K562 (cell line): ENCODE results near the gene TUBB4B. TPM values are rescaled to one million over a fixed set of nuclear protein-coding genes. Genes with fewer than 3 reads are reported as not detected.

Experiments used
- ATAC-seq: fragments of 200-7000 bp; cut with Tn5 transposase; 3 replicates; pipeline ENCODE4 v1.9.1; 2020; ENCODE audit warnings: moderate library complexity
- BruUV-seq: library from RNA; stranded (reverse); fragments of 400-500 nt; replicated peaks from 2 replicates; lab custom pipeline; 2021; lab: Mats Ljungman, UMichigan
- CTCF ChIA-PET: fragments of 300-600 bp; formaldehyde crosslinking; extraction: SDS; loops from one replicate; lab custom pipeline; 2021; ENCODE audit warnings: low intra/inter-chr PET ratio; lab: Yijun Ruan, JAX
- POLR2A ChIA-PET: fragments of 300-600, 350-650 bp; sonication (Branson Sonifier 250); formaldehyde crosslinking; extraction: SDS; loops from one replicate; lab custom pipeline; 2021; ENCODE audit warnings: antibody characterized with exemption, inconsistent platforms; lab: Yijun Ruan, JAX
- DNase-seq, 4 experiments: peaks; one replicate each; pipeline versions ENCODE4 v3.0.0 to v3.0.0-alpha.2; 2011 to 2018; ENCODE audit warnings: low spot score in 3 of 4, mixed read lengths in 3 of 4; ENCODE audit errors: extremely low read depth in 1 of 4
- FAIRE-seq: peaks from 2 replicates; lab custom pipeline; 2011; peaks lifted over from hg19 to GRCh38; lab: Jason Lieb, UNC
- H2AFZ ChIP-seq: 2 replicates; pipeline ENCODE4 v1.6.0; 2011; ENCODE audit warnings: low read depth, low read length, control low read depth, inconsistent platforms
- H3K27ac ChIP-seq: fragments of 200-600 bp; 3 replicates; pipeline ENCODE4 v1.8.0; 2011; ENCODE audit warnings: low read depth, mild to moderate bottlenecking, control low read depth, inconsistent platforms, low read length, moderate library complexity, mixed read lengths; ENCODE audit errors: extremely low read depth
- H3K27me3 ChIP-seq, 2 experiments: fragments of 300-600 bp in 1 of 2; 2 replicates in 1 of 2; 3 replicates in 1 of 2; pipeline versions ENCODE4 v1.6.0 to v1.8.0; 2011; ENCODE audit warnings: inconsistent platforms in 2 of 2, low read length in 2 of 2, mild to moderate bottlenecking in 1 of 2, mixed read lengths in 1 of 2, moderate library complexity in 1 of 2; ENCODE audit not compliant: control insufficient read depth in 2 of 2, insufficient read depth in 2 of 2
- H3K36me3 ChIP-seq: fragments of 300-600 bp; 3 replicates; pipeline ENCODE4 v1.8.0; 2011; ENCODE audit warnings: mild to moderate bottlenecking, low read length, inconsistent platforms; ENCODE audit not compliant: control insufficient read depth, insufficient read depth
- H3K4me1 ChIP-seq, 2 experiments: fragments of 200-600 bp in 1 of 2; replicated peaks in 1 of 2; 2 replicates in 1 of 2; 3 replicates in 1 of 2; pipeline versions ENCODE4 v1.5.1 to v1.8.0; 2011; ENCODE audit warnings: inconsistent platforms in 2 of 2, low read length in 2 of 2, mild to moderate bottlenecking in 1 of 2, mixed read lengths in 1 of 2, moderate library complexity in 1 of 2; ENCODE audit not compliant: control insufficient read depth in 2 of 2, insufficient read depth in 2 of 2
- H3K4me2 ChIP-seq: 2 replicates; pipeline ENCODE4 v1.6.1; 2011; ENCODE audit warnings: low read length, control low read depth, inconsistent platforms, mixed read lengths; ENCODE audit not compliant: insufficient read depth
- H3K4me3 ChIP-seq: fragments of 200-600 bp; sonication (generic), shearing (Covaris generic); 2 replicates; pipeline ENCODE4 v1.5.1; 2016; ENCODE audit warnings: control low read depth, inconsistent platforms
- H3K79me2 ChIP-seq: fragments of 200-600 bp; 3 replicates; pipeline ENCODE4 v1.8.0; 2011; ENCODE audit warnings: low read length, inconsistent platforms; ENCODE audit not compliant: control insufficient read depth, insufficient read depth
- H3K9ac ChIP-seq, 2 experiments: 2 replicates each; pipeline versions ENCODE4 v1.6.0 to v1.6.1; 2011; ENCODE audit warnings: low read depth in 2 of 2, low read length in 2 of 2, control low read depth in 1 of 2, inconsistent platforms in 1 of 2, mild to moderate bottlenecking in 1 of 2, mixed read lengths in 1 of 2; ENCODE audit not compliant: insufficient read depth in 1 of 2
- H3K9me1 ChIP-seq: one replicate; pipeline ENCODE4 v1.6.0; 2011; ENCODE audit warnings: inconsistent platforms, mild to moderate bottlenecking, low read length, moderate library complexity; ENCODE audit not compliant: control insufficient read depth, insufficient read depth
- H3K9me3 ChIP-seq: replicated peaks from 2 replicates; pipeline ENCODE4 v1.5.1; 2011; ENCODE audit warnings: low read depth, low read length, inconsistent platforms; ENCODE audit not compliant: control insufficient read depth, insufficient read depth
- H4K20me1 ChIP-seq: replicated peaks from 2 replicates; pipeline ENCODE4 v1.6.1; 2011; ENCODE audit warnings: low read length, inconsistent platforms, mixed read lengths; ENCODE audit not compliant: control insufficient read depth, insufficient read depth
- AFF4 ChIP-seq: sonication (generic); formaldehyde crosslinking; IDR thresholded peaks from 2 replicates; pipeline ENCODE4 v1.8.0; 2023; ENCODE audit warnings: mild to moderate bottlenecking, missing genetic modification reagents
- KAT7 ChIP-seq: sonication (generic); formaldehyde crosslinking; IDR thresholded peaks from 2 replicates; pipeline ENCODE4 v1.8.0; 2022; ENCODE audit warnings: missing genetic modification reagents, mild to moderate bottlenecking, borderline replicate concordance
- RB1 ChIP-seq: fragments of 450-650 bp; IDR thresholded peaks from 2 replicates; pipeline ENCODE4 v1.6.1; 2017; ENCODE audit warnings: low read depth, mild to moderate bottlenecking
- SIN3A ChIP-seq, 2 experiments: fragments of 150-350 bp in 1 of 2; IDR thresholded peaks; 2 replicates each; pipeline ENCODE4 v1.6.1; 2011 to 2016; ENCODE audit warnings: borderline replicate concordance in 2 of 2, low read depth in 2 of 2, low read length in 2 of 2, mild to moderate bottlenecking in 2 of 2, moderate library complexity in 2 of 2; ENCODE audit not compliant: control insufficient read depth in 1 of 2
- SUPT5H ChIP-seq: fragments of 450-650 bp; IDR thresholded peaks from 2 replicates; pipeline ENCODE4 v1.6.1; 2016
- ZBTB7A ChIP-seq: IDR thresholded peaks from 2 replicates; pipeline ENCODE4 v1.6.1; 2011; ENCODE audit warnings: low read depth, mild to moderate bottlenecking, low read length, moderate library complexity, borderline replicate concordance; ENCODE audit not compliant: control insufficient read depth
- ZFP36 ChIP-seq: fragments of 150-350 bp; IDR thresholded peaks from 2 replicates; pipeline ENCODE4 v1.6.1; 2018; ENCODE audit warnings: low read length, low read depth; ENCODE audit not compliant: partially characterized antibody
- WGBS: fragments of 100-300 bp; shearing (Covaris generic); methylation state at CpG from one replicate; pipeline ENCODE4 v1.1.6; 2016; ENCODE audit warnings: low coverage, mixed read lengths; ENCODE audit not compliant: insufficient coverage; ENCODE audit errors: missing lambda C conversion rate; 5-methylcytosine and 5-hydroxymethylcytosine counted together
- in situ Hi-C: fragments of 300-500 bp; cut with MboI; formaldehyde crosslinking; loops from 4 replicates; pipeline ENCODE4 v1.15.0; 2018; ENCODE audit warnings: inconsistent platforms, mixed read lengths
- intact Hi-C: fragments of 100-400 bp; cut with micrococcal nuclease; formaldehyde crosslinking; loops from 2 replicates; pipeline ENCODE4 v1.14.2; 2022
- polyA plus RNA-seq, 8 experiments: library from polyadenylated mRNA; depleted of rRNA in 4 of 8; stranded (reverse) in 5 of 8; unstranded in 3 of 8; fragments of >200 nt; fragmentation: Nextera tagmentation in 2 of 8; fragmentation: Illumina TruSeq in 1 of 8; extraction: Ambion mirVana in 2 of 8; extraction: Trizol in 1 of 8; gene quantifications; 2 replicates each; pipeline versions ENCODE4 v1.2.1 to v1.2.3, GENCODE V29; 2011 to 2014; ENCODE audit warnings: inconsistent platforms in 1 of 8, missing spikeins in 1 of 8
- total RNA-seq, 7 experiments: library from RNA; depleted of rRNA in 6 of 7; stranded (reverse); fragments of >200 nt in 6 of 7; fragmentation: Illumina TruSeq in 2 of 7; extraction: Trizol in 2 of 7; gene quantifications; 2 replicates each; pipeline versions ENCODE4 v1.2.1 to v1.2.3, GENCODE V29; 2011 to 2021; ENCODE audit warnings: low replicate concordance in 1 of 7

Gene TUBB4B
- total and polyA plus RNA-seq, 9 of the 15 experiments (the other 6 are each of a cell fraction or from before 2014, with no cell fraction given), result 24.1 to 443 (median 268) TPM

GRCh38 chr9:137255448-137256114 is 14.5 kb downstream of the TUBB4B start (continued):
- no peak for TF ChIP-seq AFF4 (CRISPR knock-in tag)

- Histone ChIP-seq H3K9ac (peak overlapping the region; percentile 90 to 95; a peak in 3 of 4 replicates), H3K79me2 (peaks cover 39% of the 10 kb centered on the region), H3K27ac (no peak overlapping the region; the same call in 1 of the 3 replicates), H3K36me3 (peaks cover 31% of the 10 kb centered on the region), H3K9me1 (no peaks in the 10 kb centered on the region), H3K4me2 (peak overlapping the region; percentile 97), H3K4me1 (peaks cover 13 to 55% of the 10 kb centered on the region in 2 experiments), H4K20me1 (no peaks in the 10 kb centered on the region; the same call in 1 of the 2 replicates), H2AFZ (no peak overlapping the region), H3K4me3 (peak overlapping the region; percentile 100), H3K27me3 (no peaks in the 10 kb centered on the region), H3K9me3 (no peaks in the 10 kb centered on the region)
- CTCF ChIA-PET, result no interaction called here
- FAIRE-seq (no peak), ATAC-seq (no peak), DNase-seq (no peak)
- BruUV-seq, result no TSS peak
- POLR2A ChIA-PET, result interaction anchor here (0.7 to 8.3 kb wide), 3 partner anchors 10 to 17 kb away, joined by 3 to 221 read pairs (median 4); partner anchors contain the start of gene TUBB4B
- intact Hi-C loops (no loop called here), in situ Hi-C loops (no loop called here)
- TF ChIP-seq KAT7 (CRISPR knock-in tag) (0 out of 2 replicates have a peak, but pooled peaks have one; percentile 10), SIN3A (IDR thresholded peaks at IDR 0.05; ENCODE audit: borderline replicate concordance in 2 of 2, control insufficient read depth in 1 of 2, low read depth in 2 of 2, low read length in 2 of 2) (0 out of 4 replicates have a peak, but pooled peaks of 1 of the 2 experiments have one; percentile 11), ZFP36 (no peak), ZBTB7A (no peak), RB1 (no peak), SUPT5H (no peak)
- WGBS, result 84% methylated on average over 15 of the region's 15 CpGs
Observed at GRCh38 chr9:137256362-137256761, 15.3 kb downstream of the TUBB4B start.
